Choroid plexus epithelial cell (primary cell): ENCODE data around the gene FCHSD2.

Experiments used
- DNase-seq: peaks from one replicate; pipeline ENCODE4 v3.0.0-alpha.2; 2010; ENCODE audit warnings: low read depth
- H3K4me3 ChIP-seq: 2 replicates; pipeline ENCODE4 v1.5.1; 2011; ENCODE audit warnings: low read depth, mild to moderate bottlenecking, control low read depth, low read length, moderate library complexity
- CTCF ChIP-seq: conservative IDR thresholded peaks from 2 replicates; pipeline ENCODE4 v1.5.1; 2011; ENCODE audit warnings: low read depth, mild to moderate bottlenecking, control low read depth, inconsistent platforms, low read length, moderate library complexity

FCHSD2 gene

GRCh38 chr11:73164803-73165540 is 22.9 kb upstream of the FCHSD2 start:
- DNase-seq, result no peak
- TF ChIP-seq CTCF, result no peak

GRCh38 chr11:73163638-73164174 is 21.6 kb upstream of the FCHSD2 start:
- TF ChIP-seq CTCF, result no peak
- no peak for DNase-seq

More at GRCh38 chr11:73164803-73165540, 22.9 kb upstream of the FCHSD2 start:
- no peak overlapping the region for H3K4me3 ChIP-seq

GRCh38 chr11:73162196-73162740 is 20.1 kb upstream of the FCHSD2 start:
- DNase-seq, result no peak
- no peak for TF ChIP-seq CTCF
- H3K4me3 ChIP-seq, result no peak overlapping the region

More at GRCh38 chr11:73163638-73164174, 21.6 kb upstream of the FCHSD2 start:
- H3K4me3 ChIP-seq, result no peak overlapping the region

- no peak for TF ChIP-seq CTCF
- no peak overlapping the region for H3K4me3 ChIP-seq
- DNase-seq, result no peak
These were observed 18.1 kb upstream of the FCHSD2 start for GRCh38 chr11:73160005-73160760.

GRCh38 chr11:73159297-73159696 is 17.2 kb upstream of the FCHSD2 start:
- TF ChIP-seq CTCF, result no peak
- no peak for DNase-seq
- H3K4me3 ChIP-seq, result no peak overlapping the region

GRCh38 chr11:73158356-73159051 is 16.4 kb upstream of the FCHSD2 start:
- H3K4me3 ChIP-seq, result no peak overlapping the region
- no peak for TF ChIP-seq CTCF
- peak; percentile 89 for DNase-seq
